Activated naive CD8-positive, alpha-beta T cell (primary cell): ENCODE measurements around the gene ADCK1.
"Not testable (repeated sequence)": the region's sequence is repeated elsewhere in the genome, so short reads cannot be mapped to it uniquely, and the experiment has no call there.

Source experiments
- H3K27ac Mint-ChIP-seq: one replicate; pipeline ENCODE4 v1.8.0; 2021; ENCODE audit warnings: mixed read lengths
- H3K27me3 Mint-ChIP-seq: one replicate; pipeline ENCODE4 v1.8.0; 2021; ENCODE audit warnings: mixed read lengths
- H3K36me3 Mint-ChIP-seq: one replicate; pipeline ENCODE4 v1.8.0; 2021; ENCODE audit warnings: mixed read lengths
- H3K4me1 Mint-ChIP-seq: one replicate; pipeline ENCODE4 v1.8.0; 2021; ENCODE audit warnings: low read depth, mixed read lengths
- H3K4me3 Mint-ChIP-seq: one replicate; pipeline ENCODE4 v1.8.0; 2021; ENCODE audit warnings: mild to moderate bottlenecking, mixed read lengths
- H3K9me3 Mint-ChIP-seq: one replicate; pipeline ENCODE4 v1.8.0; 2021; ENCODE audit warnings: low read depth, mixed read lengths

Gene ADCK1

DNA sequence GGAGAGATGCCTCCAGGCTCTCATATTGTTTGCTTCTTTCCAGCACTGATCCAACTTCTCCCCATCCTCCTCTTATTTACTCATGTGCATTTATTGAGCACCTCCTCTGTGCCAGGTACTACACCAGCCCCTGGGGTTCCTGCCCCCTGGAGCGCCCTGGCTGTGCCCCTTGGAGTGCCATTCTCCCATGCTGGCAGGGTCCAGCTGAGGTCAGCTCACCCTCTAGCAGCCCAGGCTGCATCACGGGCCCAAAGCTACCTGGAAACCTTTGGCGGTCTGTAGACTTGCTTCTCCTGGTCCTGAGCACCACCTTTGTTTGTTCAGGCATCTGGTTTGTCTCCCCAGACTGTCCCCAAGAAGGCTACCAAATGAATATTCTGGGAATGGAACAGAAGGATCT, 67.0 kb downstream of the ADCK1 start:
- Mint-ChIP-seq H3K4me1 (no peaks in the 10 kb centered on the region), H3K9me3 (no peaks in the 10 kb centered on the region), H3K27ac (no peak overlapping the region), H3K36me3 (peaks cover 25% of the 10 kb centered on the region), H3K27me3 (no peaks in the 10 kb centered on the region), H3K4me3 (no peak overlapping the region)

GRCh38 chr14:77867476-77867875, 67.6 kb downstream of the ADCK1 start:
- H3K27me3 Mint-ChIP-seq, result no peaks in the 10 kb centered on the region
- H3K36me3 Mint-ChIP-seq, result peaks cover 29% of the 10 kb centered on the region
- H3K4me1 Mint-ChIP-seq, result no peaks in the 10 kb centered on the region
- no peak overlapping the region for H3K27ac Mint-ChIP-seq
- no peak overlapping the region for H3K4me3 Mint-ChIP-seq
- no peaks in the 10 kb centered on the region for H3K9me3 Mint-ChIP-seq

DNA sequence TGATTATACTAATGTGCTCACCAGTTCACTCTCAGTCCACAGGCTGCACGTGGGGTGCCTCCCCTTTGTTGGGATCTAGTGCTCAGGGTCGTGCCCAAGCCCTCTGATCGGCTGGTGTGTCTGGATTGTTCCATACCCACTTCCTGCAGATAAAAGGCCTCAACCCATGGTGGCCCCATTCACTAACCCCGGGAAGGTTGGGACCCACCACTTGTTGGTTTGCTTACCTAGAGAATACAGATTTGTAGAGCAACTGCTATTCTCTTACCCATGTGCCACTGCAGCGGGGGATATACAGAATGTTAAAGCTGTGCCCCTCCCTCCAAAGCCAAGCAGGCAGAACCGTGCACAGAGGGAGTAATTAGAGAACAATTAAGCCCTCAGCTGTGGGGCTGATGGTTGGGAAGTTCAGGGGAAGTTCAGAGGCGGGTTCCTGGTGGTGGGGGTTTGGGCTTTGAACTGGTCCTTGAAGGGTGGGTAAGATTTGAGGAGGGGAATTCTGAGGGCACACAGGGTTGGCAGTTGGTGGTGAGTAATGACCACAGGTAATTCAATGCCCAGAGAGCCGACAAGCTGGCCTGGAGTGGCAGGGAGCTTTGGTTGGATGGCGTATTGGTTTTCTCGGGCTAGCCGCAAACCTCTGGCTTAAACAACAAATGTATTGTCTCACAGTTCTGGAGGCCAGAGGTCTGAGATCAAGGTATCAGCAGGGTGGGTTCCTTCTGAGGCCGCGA, 68.8 kb downstream of the ADCK1 start:
- no peak overlapping the region for H3K27ac Mint-ChIP-seq
- H3K9me3 Mint-ChIP-seq, result no peaks in the 10 kb centered on the region
- no peaks in the 10 kb centered on the region for H3K27me3 Mint-ChIP-seq
- no peak overlapping the region for H3K4me3 Mint-ChIP-seq
- H3K36me3 Mint-ChIP-seq, result peaks cover 31% of the 10 kb centered on the region
- H3K4me1 Mint-ChIP-seq, result no peaks in the 10 kb centered on the region

DNA sequence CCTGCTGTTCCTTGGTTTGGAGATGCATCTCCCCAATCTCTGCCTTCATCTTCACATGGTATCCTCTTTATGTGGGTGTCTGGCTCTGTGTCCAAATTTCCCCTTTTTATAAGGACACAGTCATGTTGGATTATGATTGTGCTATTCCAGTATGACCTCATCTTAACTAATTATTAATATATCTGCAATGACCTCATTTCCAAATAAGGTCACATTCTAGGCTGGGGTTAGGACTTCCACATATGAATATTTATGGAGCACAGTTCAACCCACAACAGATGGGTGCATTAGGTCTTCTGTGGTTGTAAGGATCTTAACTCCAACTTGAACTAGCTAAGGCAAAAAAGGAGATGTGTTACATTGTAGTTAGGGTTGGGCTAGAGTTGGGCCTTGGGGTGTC, 69.4 kb downstream of the ADCK1 start:
- no peak overlapping the region for H3K27ac Mint-ChIP-seq
- no peaks in the 10 kb centered on the region for H3K4me1 Mint-ChIP-seq
- no peak overlapping the region for H3K4me3 Mint-ChIP-seq
- H3K36me3 Mint-ChIP-seq, result peaks cover 31% of the 10 kb centered on the region
- H3K9me3 Mint-ChIP-seq, result no peaks in the 10 kb centered on the region
- no peaks in the 10 kb centered on the region for H3K27me3 Mint-ChIP-seq

GRCh38 chr14:77870646-77871045, 70.7 kb downstream of the ADCK1 start:
- Mint-ChIP-seq H3K4me1 (no peaks in the 10 kb centered on the region), H3K9me3 (no peaks in the 10 kb centered on the region), H3K27me3 (no peaks in the 10 kb centered on the region), H3K27ac (no peak overlapping the region), H3K4me3 (no peak overlapping the region), H3K36me3 (peaks cover 33% of the 10 kb centered on the region)

- Mint-ChIP-seq H3K27me3 (no peaks in the 10 kb centered on the region), H3K9me3 (no peaks in the 10 kb centered on the region), H3K4me3 (no peak overlapping the region), H3K27ac (no peak overlapping the region), H3K36me3 (peaks cover 37% of the 10 kb centered on the region), H3K4me1 (no peaks in the 10 kb centered on the region)
These were observed 72.2 kb downstream of the ADCK1 start for GRCh38 chr14:77872152-77872551.

- no peaks in the 10 kb centered on the region for H3K4me1 Mint-ChIP-seq
- no peaks in the 10 kb centered on the region for H3K27me3 Mint-ChIP-seq
- H3K9me3 Mint-ChIP-seq, result no peaks in the 10 kb centered on the region
- peaks cover 37% of the 10 kb centered on the region for H3K36me3 Mint-ChIP-seq
- no peak overlapping the region for H3K4me3 Mint-ChIP-seq
- H3K27ac Mint-ChIP-seq, result no peak overlapping the region
These were observed 73.1 kb downstream of the ADCK1 start for GRCh38 chr14:77872983-77873382.

DNA sequence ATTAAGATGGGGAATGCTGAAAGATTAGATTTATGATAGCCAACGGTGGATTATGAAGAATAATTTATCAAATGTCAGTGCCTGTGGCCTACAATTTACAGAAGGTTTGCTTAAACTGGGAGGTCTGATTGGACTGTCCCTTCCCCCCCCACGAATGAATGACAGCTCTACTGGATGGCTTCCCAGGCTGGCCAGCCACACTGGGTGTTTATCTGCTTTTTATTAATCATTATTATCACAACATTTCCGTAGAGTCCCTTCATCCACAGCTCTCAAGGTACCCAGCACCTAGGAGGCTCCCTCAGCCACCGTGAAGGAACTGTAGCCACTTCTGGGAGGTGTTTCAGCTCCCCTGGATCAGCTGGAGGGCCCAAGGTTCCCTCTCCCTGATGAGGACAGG, 78.9 kb downstream of the ADCK1 start:
- Mint-ChIP-seq H3K36me3 (peaks cover 23% of the 10 kb centered on the region), H3K27me3 (no peaks in the 10 kb centered on the region), H3K4me3 (no peak overlapping the region), H3K4me1 (no peaks in the 10 kb centered on the region), H3K9me3 (no peaks in the 10 kb centered on the region), H3K27ac (no peak overlapping the region)

- Mint-ChIP-seq H3K9me3 (no peaks in the 10 kb centered on the region), H3K27ac (no peak overlapping the region), H3K4me1 (no peaks in the 10 kb centered on the region), H3K36me3 (peaks cover 13% of the 10 kb centered on the region), H3K27me3 (no peaks in the 10 kb centered on the region), H3K4me3 (no peak overlapping the region)
These were observed 80.1 kb downstream of the ADCK1 start for GRCh38 chr14:77880056-77880455.

DNA sequence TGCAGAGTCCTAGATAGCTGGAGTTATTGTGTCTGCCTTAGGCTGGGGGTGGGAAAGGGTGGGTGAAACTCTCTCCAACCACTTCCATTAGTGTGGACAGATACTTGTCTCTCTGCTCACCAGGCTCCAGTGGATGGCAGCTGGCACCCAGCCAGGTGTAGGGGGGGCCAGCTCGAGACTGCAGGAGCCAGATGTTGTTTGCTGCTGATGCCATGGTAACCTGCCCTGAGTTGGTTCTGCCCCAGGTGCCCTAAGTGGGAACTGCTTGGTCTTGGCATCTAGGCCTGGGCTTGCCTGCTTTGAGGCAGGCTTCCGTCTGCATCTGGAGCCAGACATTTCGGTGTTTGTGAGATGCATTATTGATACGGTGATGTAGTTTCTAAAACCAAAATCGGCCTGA, 82.2 kb downstream of the ADCK1 start:
- H3K27me3 Mint-ChIP-seq, result no peaks in the 10 kb centered on the region
- peaks cover 12% of the 10 kb centered on the region for H3K36me3 Mint-ChIP-seq
- H3K27ac Mint-ChIP-seq, result no peak overlapping the region
- H3K9me3 Mint-ChIP-seq, result no peaks in the 10 kb centered on the region
- no peak overlapping the region for H3K4me3 Mint-ChIP-seq
- no peaks in the 10 kb centered on the region for H3K4me1 Mint-ChIP-seq

DNA sequence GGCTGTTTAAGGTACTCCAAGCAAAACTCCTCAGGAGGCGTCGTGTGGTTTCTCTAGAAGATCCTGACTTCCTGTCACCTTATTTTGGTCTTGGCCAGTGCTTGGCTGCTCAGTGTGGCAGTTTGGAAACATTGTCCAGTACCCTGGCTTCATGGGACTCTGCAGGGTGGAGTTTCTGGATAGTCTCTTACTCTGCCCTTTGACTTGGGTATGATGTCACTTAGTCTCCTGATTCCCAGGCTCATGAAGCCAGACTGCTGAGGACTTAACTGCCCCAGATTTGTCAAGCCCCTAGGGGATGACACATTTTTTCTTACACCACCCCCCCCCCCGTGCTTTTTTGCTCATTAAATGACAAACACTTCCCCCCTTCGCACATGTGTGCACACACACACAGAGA, 82.7 kb downstream of the ADCK1 start:
- Mint-ChIP-seq H3K4me1 (no peaks in the 10 kb centered on the region), H3K27ac (no peak overlapping the region), H3K9me3 (no peaks in the 10 kb centered on the region), H3K4me3 (no peak overlapping the region), H3K27me3 (no peaks in the 10 kb centered on the region), H3K36me3 (peaks cover 18% of the 10 kb centered on the region)

- Mint-ChIP-seq H3K4me3 (no peak overlapping the region), H3K9me3 (peaks cover 4% of the 10 kb centered on the region), H3K27me3 (no peaks in the 10 kb centered on the region), H3K36me3 (peaks cover 24% of the 10 kb centered on the region), H3K4me1 (no peaks in the 10 kb centered on the region), H3K27ac (no peak overlapping the region)
These were observed 83.4 kb downstream of the ADCK1 start for GRCh38 chr14:77883131-77883846.

DNA sequence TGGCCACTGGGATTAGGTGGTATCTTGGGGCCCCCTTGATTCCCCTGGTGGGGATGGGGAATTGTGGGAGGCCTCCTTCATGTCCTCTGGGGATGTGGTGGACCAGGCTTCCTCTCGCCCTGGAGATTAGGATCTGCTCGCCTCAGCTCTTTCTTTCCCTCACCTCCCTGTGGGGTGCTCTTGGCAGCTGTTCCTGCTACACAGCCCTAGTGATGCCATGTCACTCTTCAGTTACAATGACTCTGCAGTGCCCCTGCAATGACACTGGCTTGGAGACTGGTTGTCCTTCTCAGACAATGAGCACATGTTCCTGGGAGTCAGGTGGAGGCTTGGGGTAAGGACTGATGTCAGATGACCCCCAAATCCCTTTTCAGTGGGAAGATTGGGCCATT, 83.9 kb downstream of the ADCK1 start:
- Mint-ChIP-seq H3K9me3 (peaks cover 5% of the 10 kb centered on the region), H3K27ac (no peak overlapping the region), H3K27me3 (no peaks in the 10 kb centered on the region)

GRCh38 chr14:77885367-77885766, 85.5 kb downstream of the ADCK1 start:
- no peak overlapping the region for H3K4me3 Mint-ChIP-seq
- peaks cover 12% of the 10 kb centered on the region for H3K9me3 Mint-ChIP-seq
- peaks cover 43% of the 10 kb centered on the region for H3K36me3 Mint-ChIP-seq
- no peaks in the 10 kb centered on the region for H3K27me3 Mint-ChIP-seq
- no peak overlapping the region for H3K27ac Mint-ChIP-seq
- no peaks in the 10 kb centered on the region for H3K4me1 Mint-ChIP-seq

More for the DNA sequence above, 83.9 kb downstream of the ADCK1 start:
- Mint-ChIP-seq H3K36me3 (peaks cover 30% of the 10 kb centered on the region), H3K4me3 (no peak overlapping the region), H3K4me1 (no peaks in the 10 kb centered on the region)

- Mint-ChIP-seq H3K27ac (no peak overlapping the region), H3K27me3 (no peaks in the 10 kb centered on the region), H3K9me3 (peaks cover 12% of the 10 kb centered on the region), H3K4me1 (no peaks in the 10 kb centered on the region), H3K36me3 (peaks cover 49% of the 10 kb centered on the region), H3K4me3 (no peak overlapping the region)
These were observed 86.1 kb downstream of the ADCK1 start for GRCh38 chr14:77886010-77886409.

DNA sequence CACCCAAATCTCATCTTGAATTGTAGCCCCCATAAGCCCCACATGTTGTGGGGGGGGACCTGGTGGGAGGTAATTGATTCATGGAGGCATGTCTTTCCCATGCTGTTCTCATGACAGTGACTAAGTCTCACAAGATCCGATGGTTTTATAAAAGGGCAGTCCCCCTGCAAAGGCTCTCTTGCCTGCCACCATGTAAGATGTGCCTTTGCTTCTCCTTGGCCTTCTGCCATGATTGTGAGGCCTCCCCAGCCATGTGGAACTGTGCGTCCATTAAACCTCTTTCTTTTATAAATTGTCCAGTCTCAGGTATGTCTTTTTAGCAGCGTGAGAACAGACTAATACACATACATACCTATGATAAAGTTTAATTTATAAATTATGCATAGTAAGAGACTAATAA, 89.0 kb downstream of the ADCK1 start:
- peaks cover 12% of the 10 kb centered on the region for H3K9me3 Mint-ChIP-seq
- not testable (repeated sequence) for H3K27me3 Mint-ChIP-seq, H3K4me3 Mint-ChIP-seq, H3K27ac Mint-ChIP-seq, H3K4me1 Mint-ChIP-seq
- peaks cover 53% of the 10 kb centered on the region for H3K36me3 Mint-ChIP-seq
